Liver (tissue), 9 donors: ENCODE data around the gene PDE2A. TPM values are rescaled to one million over a fixed set of nuclear protein-coding genes. Genes with fewer than 3 reads are reported as not detected.

Experiments used
- DNase-seq: peaks from one replicate; pipeline ENCODE4 v3.0.0-alpha.2; 2017; ENCODE audit warnings: low spot score
- H3K27ac ChIP-seq, 2 donors: one replicate each; pipeline ENCODE4 v1.7.0; 2013; ENCODE audit warnings: inconsistent platforms in 2 of 2, low read length in 2 of 2, control low read depth in 1 of 2, low read depth in 1 of 2, mild to moderate bottlenecking in 1 of 2
- H3K27me3 ChIP-seq, 4 donors: one replicate each; pipeline versions ENCODE4 v1.6.1 to v1.7.0; 2013; ENCODE audit warnings: low read length in 3 of 4, inconsistent platforms in 1 of 4, mild to moderate bottlenecking in 1 of 4, moderate library complexity in 1 of 4; ENCODE audit not compliant: control insufficient read depth in 4 of 4, insufficient read depth in 4 of 4
- H3K36me3 ChIP-seq, 4 donors: one replicate each; pipeline versions ENCODE4 v1.6.1 to v1.7.0; 2013; ENCODE audit warnings: low read length in 3 of 4, mild to moderate bottlenecking in 3 of 4, low read depth in 1 of 4, moderate library complexity in 1 of 4; ENCODE audit not compliant: control insufficient read depth in 4 of 4, insufficient read depth in 3 of 4
- H3K4me1 ChIP-seq, 4 donors: one replicate each; pipeline versions ENCODE4 v1.6.1 to v1.7.0; 2013; ENCODE audit warnings: low read length in 3 of 4, mild to moderate bottlenecking in 3 of 4, moderate library complexity in 1 of 4; ENCODE audit not compliant: control insufficient read depth in 4 of 4, insufficient read depth in 4 of 4
- H3K4me3 ChIP-seq, 3 donors: one replicate each; pipeline versions ENCODE4 v1.6.1 to v1.7.0; 2013; ENCODE audit warnings: low read length in 3 of 3, control low read depth in 1 of 3, low read depth in 1 of 3, mild to moderate bottlenecking in 1 of 3
- H3K9ac ChIP-seq, 2 donors: one replicate each; pipeline ENCODE4 v1.7.0; 2013; ENCODE audit warnings: low read length in 2 of 2, mild to moderate bottlenecking in 2 of 2, moderate library complexity in 2 of 2, control low read depth in 1 of 2, low read depth in 1 of 2
- H3K9me3 ChIP-seq, 4 donors: one replicate each; pipeline versions ENCODE4 v1.6.1 to v1.7.0; 2013; ENCODE audit warnings: low read length in 3 of 4; ENCODE audit not compliant: control insufficient read depth in 4 of 4
- EGR1 ChIP-seq, 2 donors: IDR thresholded peaks; 2 replicates each; pipeline ENCODE4 v1.6.1; 2016 to 2018; ENCODE audit warnings: antibody characterized with exemption in 2 of 2, low read depth in 2 of 2
- FOXA1 ChIP-seq: IDR thresholded peaks from 2 replicates; pipeline ENCODE4 v1.6.1; 2016; ENCODE audit warnings: antibody characterized with exemption
- FOXA2 ChIP-seq: IDR thresholded peaks from 2 replicates; pipeline ENCODE4 v1.6.1; 2016; ENCODE audit warnings: antibody characterized with exemption
- GABPA ChIP-seq, 2 donors: IDR thresholded peaks in 1 of 2; conservative IDR thresholded peaks in 1 of 2; 2 replicates each; pipeline ENCODE4 v1.6.1; 2016; ENCODE audit warnings: antibody characterized with exemption in 2 of 2, mild to moderate bottlenecking in 1 of 2, moderate library complexity in 1 of 2
- HNF4A ChIP-seq, 2 donors: conservative IDR thresholded peaks; 2 replicates each; pipeline ENCODE4 v1.6.1; 2016; ENCODE audit warnings: antibody characterized with exemption in 2 of 2, mild to moderate bottlenecking in 2 of 2
- HNF4G ChIP-seq: IDR thresholded peaks from 2 replicates; pipeline ENCODE4 v1.6.1; 2016; ENCODE audit warnings: antibody characterized with exemption
- NR2F2 ChIP-seq: IDR thresholded peaks from 2 replicates; pipeline ENCODE4 v1.6.1; 2016; ENCODE audit warnings: antibody characterized with exemption
- RAD21 ChIP-seq, 2 donors: IDR thresholded peaks; 2 replicates each; pipeline ENCODE4 v1.6.1; 2016; ENCODE audit warnings: antibody characterized with exemption in 2 of 2, mild to moderate bottlenecking in 2 of 2
- RXRA ChIP-seq, 2 donors: IDR thresholded peaks; 2 replicates each; pipeline ENCODE4 v1.6.1; 2017 to 2018; ENCODE audit warnings: antibody characterized with exemption in 2 of 2, mild to moderate bottlenecking in 1 of 2
- SP1 ChIP-seq: IDR thresholded peaks from 2 replicates; pipeline ENCODE4 v1.6.1; 2018; ENCODE audit warnings: antibody characterized with exemption, mild to moderate bottlenecking
- TAF1 ChIP-seq: conservative IDR thresholded peaks from 2 replicates; pipeline ENCODE4 v1.6.1; 2016; ENCODE audit warnings: antibody characterized with exemption, mild to moderate bottlenecking
- YY1 ChIP-seq: IDR thresholded peaks from 2 replicates; pipeline ENCODE4 v1.6.1; 2016; ENCODE audit warnings: antibody characterized with exemption, mild to moderate bottlenecking
- WGBS: extraction: QIAGEN DNeasy Blood & Tissue Kit; methylation state at CpG from one replicate; pipeline ENCODE4 v1.1.7; 2013; 5-methylcytosine and 5-hydroxymethylcytosine counted together
- polyA plus RNA-seq, 2 donors: library from polyadenylated mRNA; stranded (reverse) in 1 of 2; unstranded in 1 of 2; fragments of 200-250 nt in 1 of 2; fragments of >200 nt in 1 of 2; fragmentation: Nextera tagmentation in 1 of 2; extraction: Ambion mirVana in 1 of 2; gene quantifications; one replicate each; pipeline versions ENCODE4 v1.2.1 to v1.2.3, GENCODE V29; 2013 to 2015
- total RNA-seq, 2 donors: library from RNA; depleted of rRNA; stranded (reverse); fragments of >200 nt; gene quantifications; one replicate each; pipeline ENCODE4 v1.2.3, GENCODE V29; 2014
- TF ChIP-seq, protein P1 (sequence below): IDR thresholded peaks from 2 replicates; pipeline ENCODE4 v1.6.1; 2016; ENCODE audit warnings: antibody characterized with exemption
- TF ChIP-seq, protein P2 (sequence below): IDR thresholded peaks from 2 replicates; pipeline ENCODE4 v1.6.1; 2016; ENCODE audit warnings: antibody characterized with exemption
- TF ChIP-seq, protein P3 (sequence below): fragments of 150-350 bp; IDR thresholded peaks from 2 replicates; pipeline ENCODE4 v1.5.1; 2017; ENCODE audit warnings: improper control_type of control experiment, low read depth, low read length; ENCODE audit not compliant: missing input control
- donor health status: healthy.
- donor health status: healthy.
- donor health status: healthy.
- donor health status: healthy.
- donor health status: healthy.

PDE2A gene
- total and polyA plus RNA-seq, 4 donors: 4.3 to 32.8 (median 12.9) TPM

DNA sequence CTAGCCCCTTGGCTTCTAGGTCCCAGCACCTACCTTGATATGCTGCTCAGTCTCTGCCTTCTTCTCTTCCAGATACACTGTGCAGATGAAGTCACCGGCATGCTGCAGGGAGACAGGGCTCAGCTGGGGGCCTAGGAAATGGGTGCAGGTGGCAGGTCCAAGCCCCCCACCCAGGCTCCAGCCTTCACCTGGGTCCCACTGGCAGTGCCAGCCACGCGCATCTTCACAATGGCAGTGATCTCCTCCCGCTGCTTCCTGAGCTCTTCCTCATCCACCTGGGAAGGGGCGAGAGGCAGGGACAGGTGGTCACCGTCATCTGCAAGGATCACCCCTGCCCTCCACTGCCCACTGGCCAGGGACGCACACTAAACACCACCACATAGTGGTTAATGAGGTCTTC lies 21.1 kb upstream of the PDE2A start:
- Histone ChIP-seq H3K9ac (no peak overlapping the region), H3K9me3 (no peaks in the 10 kb centered on the region), H3K36me3 (peaks cover 39 to 97% (median 60%) of the 10 kb centered on the region in 4 donors), H3K4me3 (no peak overlapping the region), H3K27me3 (no peaks in the 10 kb centered on the region), H3K27ac (no peak overlapping the region), H3K4me1 (no peaks in the 10 kb centered on the region)
- TF ChIP-seq, protein P1, sequence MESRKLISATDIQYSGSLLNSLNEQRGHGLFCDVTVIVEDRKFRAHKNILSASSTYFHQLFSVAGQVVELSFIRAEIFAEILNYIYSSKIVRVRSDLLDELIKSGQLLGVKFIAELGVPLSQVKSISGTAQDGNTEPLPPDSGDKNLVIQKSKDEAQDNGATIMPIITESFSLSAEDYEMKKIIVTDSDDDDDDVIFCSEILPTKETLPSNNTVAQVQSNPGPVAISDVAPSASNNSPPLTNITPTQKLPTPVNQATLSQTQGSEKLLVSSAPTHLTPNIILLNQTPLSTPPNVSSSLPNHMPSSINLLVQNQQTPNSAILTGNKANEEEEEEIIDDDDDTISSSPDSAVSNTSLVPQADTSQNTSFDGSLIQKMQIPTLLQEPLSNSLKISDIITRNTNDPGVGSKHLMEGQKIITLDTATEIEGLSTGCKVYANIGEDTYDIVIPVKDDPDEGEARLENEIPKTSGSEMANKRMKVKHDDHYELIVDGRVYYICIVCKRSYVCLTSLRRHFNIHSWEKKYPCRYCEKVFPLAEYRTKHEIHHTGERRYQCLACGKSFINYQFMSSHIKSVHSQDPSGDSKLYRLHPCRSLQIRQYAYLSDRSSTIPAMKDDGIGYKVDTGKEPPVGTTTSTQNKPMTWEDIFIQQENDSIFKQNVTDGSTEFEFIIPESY: no peak
- TF ChIP-seq HNF4A (conservative IDR thresholded peaks at IDR 0.05) (no peak), EGR1 (IDR thresholded peaks at IDR 0.05; ENCODE audit: low read depth in 2 of 2) (no peak), RAD21 (IDR thresholded peaks at IDR 0.05) (no peak), GABPA (IDR thresholded peaks at IDR 0.05 in 1 of 2, conservative IDR thresholded peaks at IDR 0.05 in 1 of 2) (no peak), RXRA (IDR thresholded peaks at IDR 0.05) (no peak), NR2F2 (no peak), SP1 (no peak), YY1 (no peak)
- TF ChIP-seq, protein P2, sequence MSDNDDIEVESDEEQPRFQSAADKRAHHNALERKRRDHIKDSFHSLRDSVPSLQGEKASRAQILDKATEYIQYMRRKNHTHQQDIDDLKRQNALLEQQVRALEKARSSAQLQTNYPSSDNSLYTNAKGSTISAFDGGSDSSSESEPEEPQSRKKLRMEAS: no peak
- TF ChIP-seq, protein P3, sequence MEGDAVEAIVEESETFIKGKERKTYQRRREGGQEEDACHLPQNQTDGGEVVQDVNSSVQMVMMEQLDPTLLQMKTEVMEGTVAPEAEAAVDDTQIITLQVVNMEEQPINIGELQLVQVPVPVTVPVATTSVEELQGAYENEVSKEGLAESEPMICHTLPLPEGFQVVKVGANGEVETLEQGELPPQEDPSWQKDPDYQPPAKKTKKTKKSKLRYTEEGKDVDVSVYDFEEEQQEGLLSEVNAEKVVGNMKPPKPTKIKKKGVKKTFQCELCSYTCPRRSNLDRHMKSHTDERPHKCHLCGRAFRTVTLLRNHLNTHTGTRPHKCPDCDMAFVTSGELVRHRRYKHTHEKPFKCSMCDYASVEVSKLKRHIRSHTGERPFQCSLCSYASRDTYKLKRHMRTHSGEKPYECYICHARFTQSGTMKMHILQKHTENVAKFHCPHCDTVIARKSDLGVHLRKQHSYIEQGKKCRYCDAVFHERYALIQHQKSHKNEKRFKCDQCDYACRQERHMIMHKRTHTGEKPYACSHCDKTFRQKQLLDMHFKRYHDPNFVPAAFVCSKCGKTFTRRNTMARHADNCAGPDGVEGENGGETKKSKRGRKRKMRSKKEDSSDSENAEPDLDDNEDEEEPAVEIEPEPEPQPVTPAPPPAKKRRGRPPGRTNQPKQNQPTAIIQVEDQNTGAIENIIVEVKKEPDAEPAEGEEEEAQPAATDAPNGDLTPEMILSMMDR: no peak
- no peak for DNase-seq
- WGBS: 97% methylated on average over 7 of the region's 7 CpGs

DNA sequence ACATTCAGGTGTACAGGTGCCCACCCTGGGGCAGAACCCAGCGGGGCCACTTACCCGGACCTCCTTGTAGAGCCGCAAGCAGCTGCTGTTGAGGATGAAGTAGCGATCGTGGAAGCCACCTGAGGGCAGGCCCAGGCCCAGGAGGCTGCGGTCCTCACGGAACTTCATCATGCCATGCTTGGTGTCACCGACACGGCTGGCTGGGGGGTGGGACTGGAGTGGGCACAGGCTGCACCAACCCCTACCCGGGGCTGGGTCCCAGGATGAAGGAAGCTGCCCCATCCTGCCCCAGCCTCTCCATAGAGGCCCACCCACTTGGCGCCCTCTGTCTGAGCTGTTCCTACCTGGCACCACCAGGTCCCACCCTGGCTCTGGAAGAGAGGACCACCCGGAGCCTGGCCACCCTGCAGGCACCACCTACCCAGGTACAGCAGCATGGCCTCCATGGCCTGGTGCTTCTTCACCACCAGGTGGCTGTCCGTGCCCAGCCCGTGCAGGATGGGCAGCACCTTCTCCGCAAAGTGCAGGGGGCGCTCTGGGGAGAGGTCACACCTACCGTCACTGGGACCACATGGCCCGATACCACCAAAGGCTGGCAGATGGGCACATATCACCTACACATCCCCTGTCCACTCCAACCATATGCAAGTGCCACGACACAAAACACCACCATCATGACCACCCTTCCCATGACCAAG lies 19.2 kb upstream of the PDE2A start:
- no peak for DNase-seq
- Histone ChIP-seq H3K9ac (no peak overlapping the region), H3K9me3 (no peaks in the 10 kb centered on the region), H3K4me1 (no peaks in the 10 kb centered on the region), H3K36me3 (peaks cover 39 to 97% (median 56%) of the 10 kb centered on the region in 4 donors), H3K4me3 (no peak overlapping the region), H3K27ac (no peak overlapping the region), H3K27me3 (no peaks in the 10 kb centered on the region)
- TF ChIP-seq, protein P1: no peak
- TF ChIP-seq FOXA2: no peak
- TF ChIP-seq TAF1: no peak
- TF ChIP-seq YY1: no peak
- no peak for TF ChIP-seq FOXA1
- TF ChIP-seq HNF4G: no peak
- no peak for TF ChIP-seq GABPA (IDR thresholded peaks at IDR 0.05 in 1 of 2, conservative IDR thresholded peaks at IDR 0.05 in 1 of 2)
- TF ChIP-seq, protein P3: no peak
- WGBS: 97% methylated on average over 19 of the region's 19 CpGs
